GM20431 (cell line): ENCODE results near the gene NPHP3.

Experiments
- in situ Hi-C: fragments of 300-500 bp; cut with MseI, MboI; formaldehyde crosslinking; loops from one replicate; pipeline ENCODE4 v1.15.0; 2020; ENCODE audit warnings: low sequenced_read_pairs; ENCODE audit not compliant: unreplicated experiment

NPHP3 gene

DNA sequence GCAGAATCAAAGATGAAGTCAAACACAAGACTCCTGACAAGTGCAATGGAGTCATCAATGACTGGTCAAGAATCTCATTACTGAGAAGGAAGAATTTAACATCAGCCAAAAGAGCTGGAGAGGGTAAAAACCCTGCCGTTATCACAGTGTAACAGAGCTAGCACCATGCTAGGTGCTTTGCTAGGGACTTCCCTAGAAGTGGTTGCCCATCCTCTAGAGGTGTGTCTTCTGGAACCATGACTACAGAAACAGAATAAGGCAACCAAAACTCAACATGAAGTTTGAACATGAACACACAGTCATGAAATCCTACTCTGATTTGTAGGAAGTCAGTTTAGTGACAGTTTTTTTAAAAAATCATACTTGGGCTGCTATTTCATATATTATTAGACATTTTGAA lies 72.1 kb downstream of the NPHP3 start:
- in situ Hi-C loops: no loop called here

DNA sequence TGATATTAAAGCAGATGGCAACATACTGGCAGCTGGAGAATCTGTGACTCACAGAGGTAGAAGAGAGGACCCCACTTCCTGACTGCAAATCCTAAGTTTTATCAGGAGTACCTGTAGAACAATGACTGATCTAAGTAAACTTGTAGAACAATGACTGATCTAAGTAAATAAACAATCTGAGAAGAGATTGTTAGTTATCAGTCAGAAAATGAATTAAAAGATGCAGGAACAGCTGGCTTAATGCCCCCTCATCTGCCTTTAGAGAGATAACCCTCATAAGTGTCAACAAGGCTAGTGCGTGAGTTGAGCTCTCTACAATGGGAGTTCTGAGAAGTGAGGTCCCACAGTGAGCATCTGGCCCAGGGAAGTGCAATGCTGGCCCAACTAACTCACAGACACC lies 77.2 kb downstream of the NPHP3 start:
- in situ Hi-C loops: loop anchor here (10.0 kb wide), 1 partner anchor 110 kb away; no protein-coding TSS in a partner anchor

DNA sequence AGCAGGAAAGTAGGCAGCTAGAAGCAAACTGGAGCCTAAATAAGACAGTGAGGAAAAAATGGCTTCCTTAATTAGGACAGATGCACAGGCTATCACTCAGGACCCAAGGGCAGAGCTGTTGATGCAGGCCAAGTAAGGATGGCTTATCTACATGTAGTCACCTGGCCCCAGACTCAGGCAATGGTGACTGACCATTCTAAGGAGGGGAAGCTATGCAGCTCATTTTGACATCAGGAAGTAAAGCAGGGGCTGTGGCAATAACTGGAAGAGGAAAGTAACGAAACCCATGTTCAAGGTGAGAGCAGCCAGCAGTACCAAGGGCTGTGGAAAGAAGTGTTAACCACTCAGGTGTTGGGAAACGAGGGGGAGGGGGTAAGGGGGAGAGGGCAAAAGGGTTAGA lies 78.8 kb downstream of the NPHP3 start:
- in situ Hi-C loops: loop anchor here (10.0 kb wide), 1 partner anchor 109 kb away; no protein-coding TSS in a partner anchor

- in situ Hi-C loops: loop anchor here (10.0 kb wide), 1 partner anchor 108 kb away; no protein-coding TSS in a partner anchor
These were observed 79.7 kb downstream of the NPHP3 start for GRCh38 chr3:132642539-132642847.

DNA sequence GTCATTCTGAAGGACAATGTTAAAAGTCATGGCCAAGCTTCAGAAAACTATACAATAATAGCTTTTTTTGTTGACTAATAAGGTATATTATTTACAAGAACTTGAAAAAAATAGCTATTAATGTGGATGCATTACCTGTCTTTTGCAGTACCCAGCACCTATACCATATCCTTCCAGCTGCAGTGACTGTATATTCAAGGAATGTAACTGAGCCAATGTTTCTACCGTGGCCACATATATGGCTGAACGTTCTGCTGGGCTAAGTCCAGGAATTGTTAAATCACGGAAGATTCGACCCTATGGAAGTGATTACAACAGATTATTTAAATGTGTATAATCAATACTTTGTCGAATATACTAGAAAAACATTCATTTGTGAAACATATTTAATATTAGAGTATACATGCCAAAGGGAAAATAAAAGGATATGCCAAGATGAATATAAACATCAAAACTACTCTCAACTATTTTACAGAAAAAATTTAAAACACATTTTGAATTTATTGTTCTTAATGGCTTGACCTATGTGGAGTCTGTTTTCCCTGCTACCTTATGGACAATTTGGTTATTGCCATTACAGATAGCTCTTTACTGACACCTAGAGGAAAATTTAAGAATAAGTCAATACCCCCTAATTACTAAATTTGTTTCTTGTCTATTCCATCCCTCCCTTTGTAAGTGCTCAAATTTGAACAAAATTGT lies 80.2 kb downstream of the NPHP3 start:
- in situ Hi-C loops: loop anchor here (10.0 kb wide), 1 partner anchor 107 kb away; no protein-coding TSS in a partner anchor

- in situ Hi-C loops: loop anchor here (10.0 kb wide), 1 partner anchor 107 kb away; no protein-coding TSS in a partner anchor
These were observed 80.8 kb downstream of the NPHP3 start for GRCh38 chr3:132641427-132641826.

DNA sequence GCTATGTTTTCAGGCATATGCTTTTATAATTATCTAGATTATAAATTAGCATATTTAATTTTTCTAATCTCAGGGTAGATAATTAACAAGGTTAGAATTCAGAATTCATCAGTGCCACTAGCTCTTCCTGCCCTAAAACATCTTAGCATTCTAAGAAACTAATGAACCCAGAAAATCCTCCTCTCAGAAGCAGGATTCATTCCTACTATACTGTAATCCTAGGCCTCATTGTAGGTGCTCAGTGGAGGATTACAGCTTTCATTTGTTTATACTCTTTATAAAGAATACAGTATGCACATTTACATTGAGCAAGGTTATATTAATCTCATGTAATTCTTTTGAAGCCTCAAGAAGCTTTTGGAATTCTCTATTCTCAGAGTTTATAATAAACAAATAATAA lies 83.5 kb downstream of the NPHP3 start:
- in situ Hi-C loops: no loop called here

- in situ Hi-C loops: no loop called here
These were observed 84.6 kb downstream of the NPHP3 start for GRCh38 chr3:132637590-132637989.

GRCh38 chr3:132635052-132635451 lies 87.2 kb downstream of the NPHP3 start:
- in situ Hi-C loops: no loop called here
